Endothelial cell (in vitro differentiated cells): ENCODE results near the gene TTC8. TPM values are rescaled to one million over a fixed set of nuclear protein-coding genes. Genes with fewer than 3 reads are reported as not detected.

Experiments used
- DNase-seq: peaks from one replicate; pipeline ENCODE4 v3.0.0; 2021; ENCODE audit warnings: low spot score
- H3K27ac Mint-ChIP-seq: one replicate; pipeline ENCODE4 v1.8.0; 2021; ENCODE audit warnings: mixed read lengths, inconsistent platforms; ENCODE audit not compliant: unreplicated experiment
- H3K27me3 Mint-ChIP-seq: one replicate; pipeline ENCODE4 v1.8.0; 2021; ENCODE audit warnings: mild to moderate bottlenecking, moderate library complexity, mixed read lengths, inconsistent platforms; ENCODE audit not compliant: unreplicated experiment
- H3K36me3 Mint-ChIP-seq: one replicate; pipeline ENCODE4 v1.8.0; 2021; ENCODE audit warnings: mild to moderate bottlenecking, low read depth, mixed read lengths, inconsistent platforms; ENCODE audit not compliant: unreplicated experiment
- H3K4me1 Mint-ChIP-seq: one replicate; pipeline ENCODE4 v1.8.0; 2021; ENCODE audit warnings: mild to moderate bottlenecking, mixed read lengths, inconsistent platforms; ENCODE audit not compliant: unreplicated experiment
- H3K4me3 Mint-ChIP-seq: one replicate; pipeline ENCODE4 v1.8.0; 2021; ENCODE audit warnings: mild to moderate bottlenecking, mixed read lengths, inconsistent platforms; ENCODE audit not compliant: unreplicated experiment
- H3K9me3 Mint-ChIP-seq: one replicate; pipeline ENCODE4 v1.8.0; 2021; ENCODE audit warnings: mixed read lengths, inconsistent platforms; ENCODE audit not compliant: unreplicated experiment
- CTCF ChIP-seq: fragments of 200-600 bp; sonication (generic); IDR thresholded peaks from one replicate; pipeline ENCODE4 v1.5.0; 2021; ENCODE audit warnings: antibody characterized with exemption; ENCODE audit not compliant: unreplicated experiment
- total RNA-seq: library from RNA; stranded (reverse); fragmentation: NEBNext Ultra II Directional; extraction: Animal tissue kit (Norgen Biotek cat#: 25700); gene quantifications from one replicate; pipeline ENCODE4 v1.2.1, GENCODE V29; 2021; ENCODE audit not compliant: unreplicated experiment

The TTC8 gene
- total RNA-seq, 1 donor from 2014 or later = 10.0 TPM

GRCh38 chr14:88790501-88791251 is 33.8 kb upstream of the TTC8 start:
- Mint-ChIP-seq H3K27ac (no peak overlapping the region), H3K27me3 (peaks cover 2% of the 10 kb centered on the region), H3K4me1 (no peaks in the 10 kb centered on the region), H3K36me3 (no peaks in the 10 kb centered on the region), H3K9me3 (no peaks in the 10 kb centered on the region), H3K4me3 (no peak overlapping the region)
- no peak for DNase-seq
- TF ChIP-seq CTCF = no peak

GRCh38 chr14:88791252-88791621 is 33.2 kb upstream of the TTC8 start:
- no peaks in the 10 kb centered on the region for H3K36me3 Mint-ChIP-seq
- H3K27me3 Mint-ChIP-seq = peaks cover 2% of the 10 kb centered on the region
- no peak overlapping the region for H3K27ac Mint-ChIP-seq
- no peak for DNase-seq
- no peaks in the 10 kb centered on the region for H3K9me3 Mint-ChIP-seq
- no peaks in the 10 kb centered on the region for H3K4me1 Mint-ChIP-seq
- no peak for TF ChIP-seq CTCF
- peak overlapping the region; percentile 42 for H3K4me3 Mint-ChIP-seq

GRCh38 chr14:88791629-88792472 is 32.6 kb upstream of the TTC8 start:
- Mint-ChIP-seq H3K4me3 (peak overlapping the region; percentile 81), H3K27ac (no peak overlapping the region), H3K9me3 (no peaks in the 10 kb centered on the region), H3K27me3 (peaks cover 2% of the 10 kb centered on the region), H3K4me1 (no peaks in the 10 kb centered on the region), H3K36me3 (no peaks in the 10 kb centered on the region)
- TF ChIP-seq CTCF = no peak
- peak; percentile 5 for DNase-seq

DNA sequence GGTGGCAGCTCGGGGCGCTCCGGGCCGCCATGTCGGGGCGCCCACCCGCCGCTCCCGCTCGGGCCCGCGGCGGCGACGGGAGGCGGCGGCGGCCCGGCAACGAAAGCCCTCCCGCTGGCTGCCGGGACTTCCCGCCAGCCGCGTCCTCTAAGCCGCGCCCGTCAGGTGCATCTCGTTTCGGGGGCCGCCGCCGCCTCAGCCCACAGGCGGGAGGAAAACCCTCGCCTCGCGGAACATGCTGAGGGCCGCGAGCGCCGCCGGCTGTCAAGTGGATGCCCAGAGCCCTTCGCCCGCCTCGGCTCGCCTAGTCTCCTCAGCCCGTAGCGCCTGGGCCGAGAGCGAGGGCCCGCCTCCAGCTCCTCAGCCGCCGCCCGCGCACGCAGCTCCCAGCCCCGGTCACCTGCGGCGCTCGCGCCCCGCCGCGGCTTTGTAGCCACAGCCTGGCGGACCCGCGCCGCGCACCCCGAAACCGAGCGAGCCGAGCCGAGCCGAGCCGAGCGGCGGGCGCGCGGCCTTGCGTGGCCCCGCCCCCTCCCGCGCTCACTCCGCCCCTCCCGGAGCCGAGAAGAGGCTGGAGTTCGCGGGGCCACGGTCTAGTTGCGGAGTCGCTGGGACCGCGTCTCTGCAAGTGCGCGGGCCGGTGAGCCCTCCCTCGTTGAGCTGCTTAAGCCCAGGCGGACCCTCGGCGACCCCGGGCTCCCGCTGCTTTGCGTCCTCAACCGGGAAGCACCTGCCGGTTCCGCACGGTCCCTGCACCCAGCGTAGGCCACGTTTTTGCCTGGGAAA is 31.8 kb upstream of the TTC8 start, which contains the start of gene EML5:
EML5 (minus strand) TSS at position 481 of the 786 bp plus-strand sequence; CDS start at position 31, 450 bp downstream.
- H3K4me3 Mint-ChIP-seq = peak within 1 kb of the TSS; percentile 86
- H3K36me3 Mint-ChIP-seq = no peaks in the 10 kb centered on the region
- H3K4me1 Mint-ChIP-seq = no peaks in the 10 kb centered on the region
- H3K27me3 Mint-ChIP-seq = peaks cover 2% of the 10 kb centered on the region
- TF ChIP-seq CTCF = peak; percentile 39
- no peaks in the 10 kb centered on the region for H3K9me3 Mint-ChIP-seq
- DNase-seq = peak; percentile 72
- H3K27ac Mint-ChIP-seq = no peak within 1 kb of the TSS
